Measurements from ENCODE around the gene FHAD1.

DNA sequence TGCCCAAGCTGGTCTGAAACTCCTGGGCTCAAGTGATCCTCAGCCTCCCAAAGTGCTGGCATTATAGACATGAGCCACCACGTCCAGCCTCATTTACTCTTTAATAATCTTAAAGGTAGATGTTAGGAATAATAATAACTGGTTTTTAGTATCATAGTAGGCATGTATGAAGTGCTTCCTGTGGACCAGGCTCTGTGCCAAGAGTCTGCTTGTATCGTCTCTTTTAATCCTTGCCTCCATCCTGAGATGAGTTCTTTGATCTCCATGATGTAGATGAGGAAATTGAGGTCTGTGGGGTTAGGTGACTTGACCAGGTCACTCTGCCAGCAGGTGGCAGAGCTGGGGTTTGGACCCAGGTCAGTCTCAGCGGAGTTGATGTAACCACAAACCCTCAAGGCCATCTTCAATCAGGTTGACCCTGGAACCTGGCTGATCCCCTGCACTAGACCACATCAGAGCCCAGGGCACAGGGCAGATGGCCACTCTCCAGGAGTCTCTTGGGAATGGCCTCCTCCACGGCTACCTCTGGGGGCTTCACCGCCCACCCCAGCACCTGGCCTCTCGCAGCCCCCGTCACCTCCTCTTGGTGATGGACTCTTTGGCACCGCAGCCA, 173.9 kb downstream of the FHAD1 start:
- no peak for TF ChIP-seq POLR2A (IDR thresholded peaks at IDR 0.05)
- TF ChIP-seq, protein P1, sequence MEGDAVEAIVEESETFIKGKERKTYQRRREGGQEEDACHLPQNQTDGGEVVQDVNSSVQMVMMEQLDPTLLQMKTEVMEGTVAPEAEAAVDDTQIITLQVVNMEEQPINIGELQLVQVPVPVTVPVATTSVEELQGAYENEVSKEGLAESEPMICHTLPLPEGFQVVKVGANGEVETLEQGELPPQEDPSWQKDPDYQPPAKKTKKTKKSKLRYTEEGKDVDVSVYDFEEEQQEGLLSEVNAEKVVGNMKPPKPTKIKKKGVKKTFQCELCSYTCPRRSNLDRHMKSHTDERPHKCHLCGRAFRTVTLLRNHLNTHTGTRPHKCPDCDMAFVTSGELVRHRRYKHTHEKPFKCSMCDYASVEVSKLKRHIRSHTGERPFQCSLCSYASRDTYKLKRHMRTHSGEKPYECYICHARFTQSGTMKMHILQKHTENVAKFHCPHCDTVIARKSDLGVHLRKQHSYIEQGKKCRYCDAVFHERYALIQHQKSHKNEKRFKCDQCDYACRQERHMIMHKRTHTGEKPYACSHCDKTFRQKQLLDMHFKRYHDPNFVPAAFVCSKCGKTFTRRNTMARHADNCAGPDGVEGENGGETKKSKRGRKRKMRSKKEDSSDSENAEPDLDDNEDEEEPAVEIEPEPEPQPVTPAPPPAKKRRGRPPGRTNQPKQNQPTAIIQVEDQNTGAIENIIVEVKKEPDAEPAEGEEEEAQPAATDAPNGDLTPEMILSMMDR (IDR thresholded peaks at IDR 0.05): no peak
- no peak for TF ChIP-seq POLR2AphosphoS5 (IDR thresholded peaks at IDR 0.05)

Measured in prostate gland (tissue), 2 donors.